Naive thymus-derived CD4-positive, alpha-beta T cell (primary cell): Measurements from ENCODE around the gene RNGTT. TPM values are rescaled to one million over a fixed set of nuclear protein-coding genes. Genes with fewer than 3 reads are reported as not detected.

Experiments
- ATAC-seq: fragments of 150-1000 bp; cut with Tn5 transposase; 2 replicates; pipeline ENCODE4 v1.10.0; 2021; ENCODE audit warnings: mild to moderate bottlenecking, moderate library complexity
- CTCF ChIA-PET: fragments of 350-600 bp; sonication (Branson Sonifier 250); formaldehyde crosslinking; loops from one replicate; lab custom pipeline; 2021; ENCODE audit warnings: antibody characterized with exemption; lab: Charles Lee
- POLR2A ChIA-PET: fragments of 350-600 bp; sonication (Branson Sonifier 250); formaldehyde crosslinking; loops from one replicate; lab custom pipeline; 2021; ENCODE audit warnings: antibody characterized with exemption, inconsistent platforms; lab: Charles Lee
- DNase-seq, 9 donors: peaks; one replicate each; pipeline versions ENCODE4 v3.0.0 to v3.0.0-alpha.2; 2020 to 2022; ENCODE audit warnings: mixed read lengths in 1 of 9
- H3K27ac ChIP-seq: one replicate; pipeline ENCODE4 v1.7.0; 2013; ENCODE audit warnings: mild to moderate bottlenecking, low read depth, low read length, moderate library complexity
- H3K27me3 ChIP-seq, 2 donors: one replicate each; pipeline ENCODE4 v1.7.0; 2013; ENCODE audit warnings: low read length in 2 of 2, mild to moderate bottlenecking in 2 of 2, moderate library complexity in 2 of 2; ENCODE audit not compliant: control insufficient read depth in 2 of 2, insufficient read depth in 2 of 2
- H3K36me3 ChIP-seq, 3 experiments: 1 replicate in 2 of 3; 2 replicates in 1 of 3; pipeline ENCODE4 v1.7.0; 2013; ENCODE audit warnings: low read length in 3 of 3, mild to moderate bottlenecking in 3 of 3, moderate library complexity in 1 of 3; ENCODE audit not compliant: insufficient read depth in 3 of 3, control insufficient read depth in 2 of 3
- H3K4me1 ChIP-seq, 2 donors: one replicate each; pipeline ENCODE4 v1.7.0; 2013; ENCODE audit warnings: low read length in 2 of 2, mild to moderate bottlenecking in 2 of 2, moderate library complexity in 1 of 2; ENCODE audit not compliant: control insufficient read depth in 2 of 2, insufficient read depth in 2 of 2
- H3K4me3 ChIP-seq: 2 replicates; pipeline ENCODE4 v1.7.0; 2013; ENCODE audit warnings: mild to moderate bottlenecking, low read length
- H3K9me3 ChIP-seq, 3 experiments: 1 replicate in 2 of 3; 2 replicates in 1 of 3; pipeline ENCODE4 v1.7.0; 2013; ENCODE audit warnings: low read length in 3 of 3; ENCODE audit not compliant: control insufficient read depth in 2 of 3
- H3K27ac Mint-ChIP-seq, 9 donors: one replicate each; pipeline ENCODE4 v1.8.0; 2020 to 2022; ENCODE audit warnings: mixed read lengths in 9 of 9, mild to moderate bottlenecking in 8 of 9, moderate library complexity in 5 of 9, inconsistent platforms in 2 of 9
- H3K27me3 Mint-ChIP-seq, 5 donors: one replicate each; pipeline ENCODE4 v1.8.0; 2021 to 2022; ENCODE audit warnings: mixed read lengths in 5 of 5, mild to moderate bottlenecking in 1 of 5
- H3K36me3 Mint-ChIP-seq, 5 donors: one replicate each; pipeline ENCODE4 v1.8.0; 2020 to 2022; ENCODE audit warnings: mixed read lengths in 5 of 5, mild to moderate bottlenecking in 3 of 5, inconsistent platforms in 1 of 5
- H3K4me1 Mint-ChIP-seq, 7 donors: one replicate each; pipeline ENCODE4 v1.8.0; 2020 to 2022; ENCODE audit warnings: mixed read lengths in 7 of 7, mild to moderate bottlenecking in 3 of 7, inconsistent platforms in 1 of 7
- H3K4me3 Mint-ChIP-seq, 10 donors: one replicate each; pipeline ENCODE4 v1.8.0; 2020 to 2022; ENCODE audit warnings: mild to moderate bottlenecking in 10 of 10, mixed read lengths in 10 of 10, moderate library complexity in 6 of 10, inconsistent platforms in 2 of 10
- H3K9me3 Mint-ChIP-seq, 11 donors: one replicate each; pipeline ENCODE4 v1.8.0; 2020 to 2022; ENCODE audit warnings: mixed read lengths in 11 of 11, mild to moderate bottlenecking in 4 of 11, inconsistent platforms in 1 of 11, moderate library complexity in 1 of 11
- intact Hi-C, 2 donors: fragments of 100-400 bp; cut with micrococcal nuclease; formaldehyde crosslinking; loops; one replicate each; pipeline ENCODE4 v1.15.1; 2023
- polyA plus RNA-seq, 2 donors: library from polyadenylated mRNA; unstranded; fragments of 300-500 nt; fragmentation: Illumina TruSeq; gene quantifications; one replicate each; pipeline ENCODE4 v1.2.3, GENCODE V29; 2021
- total RNA-seq, 6 experiments: library from RNA in 5 of 6; stranded (reverse) in 5 of 6; gene quantifications; 1 replicate in 5 of 6; 2 replicates in 1 of 6; pipeline ENCODE4 v1.2.3 and lab custom pipeline; 2021 to 2026

The RNGTT gene
- total and polyA plus RNA-seq, 7 experiments from 2014 or later = 15.4 to 26.5 (median 19.3) TPM

DNA sequence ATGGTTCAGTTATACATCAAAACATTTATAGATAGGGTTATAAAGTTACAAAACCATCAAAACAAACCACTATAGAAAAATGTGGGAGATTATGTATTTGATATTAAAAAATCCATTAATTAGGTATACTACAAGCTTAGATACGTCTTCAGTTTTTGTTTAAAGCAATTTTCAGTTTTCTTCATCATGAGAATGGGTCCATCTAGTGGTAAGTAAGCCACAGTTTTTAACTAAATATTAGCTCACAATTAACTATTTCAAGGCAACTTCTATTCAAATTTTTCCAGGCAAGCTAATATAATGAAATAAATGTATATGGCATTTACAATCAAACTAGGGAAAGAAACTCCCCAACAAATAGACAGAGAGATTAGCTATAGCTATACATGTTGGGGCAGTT is 44.4 kb downstream of the RNGTT start:
- Histone ChIP-seq H3K9me3 (no peaks in the 10 kb centered on the region), H3K27ac (no peak overlapping the region), H3K4me1 (no peaks in the 10 kb centered on the region), H3K4me3 (no peak overlapping the region), H3K27me3 (no peaks in the 10 kb centered on the region), H3K36me3 (peaks cover 0 to 9% (median 0%) of the 10 kb centered on the region in 3 experiments)
- H3K36me3 Mint-ChIP-seq = peaks cover 3 to 50% (median 41%) of the 10 kb centered on the region in 5 donors
- ChIA-PET CTCF (interaction anchor here (1.3 kb wide), 1 partner anchor 42 kb away, joined by 3 read pairs; no protein-coding TSS in a partner anchor), POLR2A (no interaction called here)
- H3K4me3 Mint-ChIP-seq = no peak overlapping the region
- no peak for DNase-seq
- intact Hi-C loops = no loop called here
- peaks cover 6 to 35% (median 22%) of the 10 kb centered on the region in 7 donors for H3K4me1 Mint-ChIP-seq
- H3K9me3 Mint-ChIP-seq = peaks cover 0 to 7% (median 0%) of the 10 kb centered on the region in 11 donors
- no peak for ATAC-seq
- H3K27me3 Mint-ChIP-seq = no peaks in the 10 kb centered on the region
- no peak overlapping the region for H3K27ac Mint-ChIP-seq

DNA sequence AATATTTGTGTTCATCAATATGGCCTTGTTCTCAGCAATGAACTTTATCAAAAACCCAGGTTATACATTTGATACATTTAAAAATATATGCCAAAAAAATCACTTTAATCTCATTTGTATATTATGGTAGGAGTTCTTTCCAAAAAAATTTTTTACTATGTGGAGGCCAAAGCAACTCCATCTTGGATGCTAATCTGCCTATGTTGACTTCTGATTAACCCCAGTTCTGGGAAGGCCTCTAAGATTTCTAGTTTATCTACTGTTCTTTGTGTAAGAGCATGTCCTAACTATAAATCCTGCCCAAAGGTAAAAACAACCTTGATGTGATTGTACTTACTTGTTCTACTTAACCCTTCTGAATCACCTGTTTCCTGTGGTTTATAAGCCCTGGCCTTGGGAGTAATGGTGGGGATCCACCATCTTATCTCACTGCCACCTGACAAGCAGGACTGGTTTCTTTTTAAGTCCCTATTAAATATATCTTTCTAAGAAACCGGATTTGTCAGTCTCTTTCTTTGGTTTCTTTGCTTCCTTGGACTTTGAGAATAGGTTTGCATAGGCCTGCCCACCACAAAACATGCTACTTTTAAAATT is 46.7 kb downstream of the RNGTT start:
- no peaks in the 10 kb centered on the region for H3K9me3 ChIP-seq
- H3K27ac ChIP-seq = no peak overlapping the region
- H3K27me3 ChIP-seq = no peaks in the 10 kb centered on the region
- DNase-seq (no peak), ATAC-seq (no peak)
- H3K36me3 ChIP-seq = no peaks in the 10 kb centered on the region
- H3K9me3 Mint-ChIP-seq = peaks cover 0 to 7% (median 0%) of the 10 kb centered on the region in 11 donors
- ChIA-PET CTCF (no interaction called here), POLR2A (no interaction called here)
- H3K36me3 Mint-ChIP-seq = peaks cover 3 to 47% (median 31%) of the 10 kb centered on the region in 5 donors
- H3K4me3 Mint-ChIP-seq = peak overlapping the region in 1 of 10 donors; percentile 26
- H3K27me3 Mint-ChIP-seq = no peaks in the 10 kb centered on the region
- peak overlapping the region in 1 of 9 donors; percentile 69 for H3K27ac Mint-ChIP-seq
- no peaks in the 10 kb centered on the region for H3K4me1 ChIP-seq
- intact Hi-C loops = no loop called here
- H3K4me3 ChIP-seq = no peak overlapping the region
- peaks cover 22 to 53% (median 38%) of the 10 kb centered on the region in 7 donors for H3K4me1 Mint-ChIP-seq

DNA sequence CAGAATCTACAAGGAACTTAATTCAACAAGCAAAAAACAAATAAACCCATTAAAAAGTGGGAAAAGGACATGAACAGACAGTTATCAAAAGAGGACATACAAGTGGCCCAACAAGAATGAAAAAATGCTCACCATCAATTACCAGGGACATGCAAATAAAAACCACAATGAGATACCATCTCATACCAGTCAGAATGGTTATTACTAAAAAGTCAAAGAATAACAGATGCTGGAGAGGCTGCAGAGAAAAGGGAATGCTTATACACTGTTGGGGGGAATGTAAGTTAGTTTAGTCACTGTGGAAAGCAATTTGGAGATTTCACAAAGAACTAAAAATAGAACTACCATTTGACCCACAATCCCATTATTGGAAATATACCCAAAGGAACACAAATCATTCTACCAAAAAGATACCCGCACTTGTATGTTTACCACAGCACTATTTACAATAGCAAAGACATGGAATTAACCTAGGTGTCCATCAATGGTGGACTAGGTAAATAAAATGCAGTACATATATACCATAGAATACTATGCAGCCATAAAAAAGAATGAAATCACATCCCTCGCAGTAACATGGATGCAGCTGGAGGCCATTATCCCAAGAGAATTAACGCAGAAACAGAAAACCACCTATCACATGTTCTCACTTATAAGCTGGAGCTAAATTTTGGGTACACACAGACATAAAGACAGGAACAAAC is 48.4 kb downstream of the RNGTT start:
- peaks cover 0 to 7% (median 0%) of the 10 kb centered on the region in 11 donors for H3K9me3 Mint-ChIP-seq
- Histone ChIP-seq H3K27me3 (no peaks in the 10 kb centered on the region), H3K9me3 (no peaks in the 10 kb centered on the region), H3K4me1 (no peaks in the 10 kb centered on the region), H3K36me3 (no peaks in the 10 kb centered on the region), H3K27ac (no peak overlapping the region), H3K4me3 (no peak overlapping the region)
- DNase-seq (no peak), ATAC-seq (no peak)
- peaks cover 3 to 47% (median 34%) of the 10 kb centered on the region in 5 donors for H3K36me3 Mint-ChIP-seq
- CTCF ChIA-PET = no interaction called here
- intact Hi-C loops = no loop called here
- H3K27ac Mint-ChIP-seq = no peak overlapping the region
- peaks cover 26 to 69% (median 55%) of the 10 kb centered on the region in 7 donors for H3K4me1 Mint-ChIP-seq
- H3K4me3 Mint-ChIP-seq = no peak overlapping the region
- no peaks in the 10 kb centered on the region for H3K27me3 Mint-ChIP-seq
- POLR2A ChIA-PET = no interaction called here

DNA sequence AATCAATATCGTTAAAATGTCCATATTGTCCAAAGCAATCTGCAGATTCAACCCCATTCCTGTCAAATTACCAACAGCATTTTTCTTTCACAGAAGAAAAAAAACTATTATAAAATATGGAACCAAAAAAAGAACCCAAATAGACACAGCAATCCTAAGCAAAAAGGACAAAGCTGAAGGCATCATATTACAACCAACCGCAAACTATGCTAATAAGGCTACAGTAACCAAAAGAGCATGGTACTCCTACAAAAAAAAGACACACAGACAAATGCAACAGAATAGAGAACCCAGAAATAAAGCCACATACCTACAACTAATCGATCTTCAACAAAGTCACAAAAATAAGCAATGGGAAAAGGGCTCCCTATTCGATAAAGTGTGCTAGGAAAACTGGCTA is 49.2 kb downstream of the RNGTT start:
- Histone ChIP-seq H3K4me1 (peaks cover 0 to 6% of the 10 kb centered on the region in 2 donors), H3K27me3 (no peaks in the 10 kb centered on the region), H3K27ac (no peak overlapping the region), H3K36me3 (no peaks in the 10 kb centered on the region), H3K9me3 (no peaks in the 10 kb centered on the region), H3K4me3 (no peak overlapping the region)
- Mint-ChIP-seq H3K27me3 (no peaks in the 10 kb centered on the region), H3K4me1 (peaks cover 28 to 78% (median 63%) of the 10 kb centered on the region in 7 donors), H3K27ac (no peak overlapping the region), H3K4me3 (no peak overlapping the region), H3K9me3 (peaks cover 0 to 7% (median 0%) of the 10 kb centered on the region in 11 donors), H3K36me3 (peaks cover 3 to 47% (median 35%) of the 10 kb centered on the region in 5 donors)
- intact Hi-C loops = no loop called here
- ATAC-seq (no peak), DNase-seq (no peak)
- POLR2A ChIA-PET = no interaction called here
- CTCF ChIA-PET = interaction anchor here (0.6 kb wide), 1 partner anchor 1162 kb away, joined by 3 read pairs; no protein-coding TSS in a partner anchor

DNA sequence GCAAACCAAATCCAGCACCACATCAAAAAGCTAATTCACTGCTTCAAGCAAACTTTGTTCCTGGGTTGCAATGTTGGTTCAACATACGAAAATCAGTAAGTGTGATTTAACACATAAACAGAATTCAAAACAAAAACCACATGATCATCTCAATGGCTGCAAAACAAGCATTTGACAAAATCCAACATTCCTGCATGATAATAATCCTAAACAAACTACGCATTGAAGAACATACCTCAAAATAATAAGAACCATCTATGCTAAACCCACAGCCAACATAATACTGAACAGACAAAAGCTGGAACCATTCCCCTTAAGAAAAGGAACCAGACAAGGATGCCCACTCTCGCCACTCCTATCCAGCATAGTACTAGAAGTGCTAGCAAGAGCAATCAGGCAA is 49.9 kb downstream of the RNGTT start:
- DNase-seq (no peak), ATAC-seq (no peak)
- Mint-ChIP-seq H3K27me3 (no peaks in the 10 kb centered on the region), H3K27ac (peak overlapping the region in 2 of 9 donors; percentile 3 to 5), H3K36me3 (peaks cover 3 to 47% (median 36%) of the 10 kb centered on the region in 5 donors), H3K4me1 (peaks cover 35 to 81% (median 68%) of the 10 kb centered on the region in 7 donors), H3K9me3 (peaks cover 0 to 7% (median 0%) of the 10 kb centered on the region in 11 donors), H3K4me3 (peak overlapping the region in 2 of 10 donors; percentile 32 to 50)
- Histone ChIP-seq H3K9me3 (no peaks in the 10 kb centered on the region), H3K4me3 (no peak overlapping the region), H3K27me3 (no peaks in the 10 kb centered on the region), H3K36me3 (no peaks in the 10 kb centered on the region), H3K4me1 (peaks cover 0 to 9% of the 10 kb centered on the region in 2 donors), H3K27ac (no peak overlapping the region)
- POLR2A ChIA-PET = interaction anchor here (0.6 kb wide), 1 partner anchor 1301 kb away, joined by 4 read pairs; no protein-coding TSS in a partner anchor
- intact Hi-C loops = no loop called here
- CTCF ChIA-PET = interaction anchor here (0.6 kb wide), 1 partner anchor 1161 kb away, joined by 3 read pairs; no protein-coding TSS in a partner anchor

DNA sequence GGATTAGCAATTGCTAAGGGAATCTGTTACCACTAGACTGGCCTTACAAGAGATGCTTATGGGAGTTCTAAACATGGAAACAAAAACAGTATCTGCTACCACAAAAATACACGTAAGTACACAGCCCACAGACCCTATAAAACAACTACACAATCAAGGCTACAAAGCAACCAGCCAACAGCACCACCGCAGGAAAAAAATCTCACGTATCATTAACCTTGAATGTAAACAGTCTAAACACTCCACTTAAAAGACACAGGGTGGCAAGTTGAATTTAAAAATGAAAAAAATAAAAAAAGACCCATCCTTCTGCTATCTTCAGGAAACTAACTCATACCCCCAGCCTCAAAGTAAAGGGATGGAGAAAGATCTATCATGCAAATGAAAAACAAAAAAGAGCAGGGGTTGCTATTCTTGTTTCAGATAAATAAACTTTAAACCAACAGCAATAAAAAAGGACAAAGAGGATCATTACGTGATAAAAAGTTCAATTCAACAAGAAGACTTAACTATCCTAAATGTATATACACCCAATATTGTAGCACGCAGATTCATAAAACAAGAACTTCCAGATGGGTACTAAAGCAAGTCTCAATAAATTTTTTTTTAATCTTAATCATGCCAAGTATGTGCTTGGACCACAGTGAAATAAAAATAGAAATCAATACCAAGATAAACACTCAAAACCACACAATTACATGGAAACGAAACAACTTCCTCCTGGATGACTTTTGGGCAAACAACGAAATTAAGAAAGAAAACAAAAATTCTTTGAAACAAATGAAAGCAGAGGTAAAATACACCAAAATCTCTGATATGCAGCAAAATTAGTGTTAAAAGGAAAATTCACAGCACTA is 52.3 kb downstream of the RNGTT start:
- Mint-ChIP-seq H3K27me3 (no peaks in the 10 kb centered on the region), H3K27ac (peak overlapping the region in 2 of 9 donors; percentile 2 to 14), H3K9me3 (peaks cover 0 to 10% (median 0%) of the 10 kb centered on the region in 11 donors), H3K4me3 (peak overlapping the region in 1 of 10 donors; percentile 19), H3K36me3 (peaks cover 3 to 42% (median 32%) of the 10 kb centered on the region in 5 donors), H3K4me1 (peaks cover 33 to 74% (median 67%) of the 10 kb centered on the region in 7 donors)
- no peak overlapping the region for H3K4me3 ChIP-seq
- ATAC-seq = no peak
- no peak for DNase-seq
- H3K27ac ChIP-seq = no peak overlapping the region
- H3K9me3 ChIP-seq = no peaks in the 10 kb centered on the region
- H3K4me1 ChIP-seq = peaks cover 0 to 9% of the 10 kb centered on the region in 2 donors
- no peaks in the 10 kb centered on the region for H3K36me3 ChIP-seq
- no peaks in the 10 kb centered on the region for H3K27me3 ChIP-seq
- ChIA-PET POLR2A (no interaction called here), CTCF (no interaction called here)
- intact Hi-C loops = no loop called here
